K562 (cell line): ENCODE data around the gene ADAM15. TPM values are rescaled to one million over a fixed set of nuclear protein-coding genes. Genes with fewer than 3 reads are reported as not detected.
A peak's percentile ranks its signal among the peaks of the same experiment; 100 is the strongest.

ENCODE experiments used
- AFF4 ChIP-seq: sonication (generic); formaldehyde crosslinking; IDR thresholded peaks from 2 replicates; pipeline ENCODE4 v1.8.0; 2023; ENCODE audit warnings: mild to moderate bottlenecking, missing genetic modification reagents
- BRF1 ChIP-seq: IDR thresholded peaks from 3 replicates; pipeline ENCODE4 v1.6.1; 2011; ENCODE audit warnings: borderline replicate concordance, mild to moderate bottlenecking; ENCODE audit not compliant: insufficient read length; ENCODE audit errors: extremely low read depth
- DACH1 ChIP-seq: fragments of 450-650 bp; IDR thresholded peaks from 2 replicates; pipeline ENCODE4 v1.6.1; 2018; ENCODE audit not compliant: partially characterized antibody
- GATA2 ChIP-seq: sonication (generic); formaldehyde crosslinking; IDR thresholded peaks from 2 replicates; pipeline ENCODE4 v1.4.0; 2020; ENCODE audit warnings: mild to moderate bottlenecking, missing genetic modification reagents
- GTF2B ChIP-seq: IDR thresholded peaks from 2 replicates; pipeline ENCODE4 v1.6.1; 2011; ENCODE audit not compliant: insufficient read length; ENCODE audit errors: extremely low read depth
- GTF2E2 ChIP-seq: fragments of 200-800 bp; sonication (Bioruptor generic); IDR thresholded peaks from 2 replicates; pipeline ENCODE4 v1.6.1; 2016; ENCODE audit warnings: missing genetic modification characterization, missing compliant biosample characterization
- MAFK ChIP-seq: IDR thresholded peaks from 2 replicates; pipeline ENCODE4 v1.6.1; 2011; ENCODE audit warnings: low read length, improper control_type of control experiment
- NR4A1 ChIP-seq, 2 experiments: fragments of 250-450 bp in 1 of 2; fragments of 450-650 bp in 1 of 2; sonication (Bioruptor Pico) in 1 of 2; IDR thresholded peaks; 2 replicates each; pipeline versions ENCODE4 v1.4.0 to v1.6.1; 2016 to 2020; ENCODE audit warnings: mild to moderate bottlenecking in 2 of 2, missing compliant biosample characterization in 1 of 2, missing genetic modification characterization in 1 of 2, moderate library complexity in 1 of 2
- PURB ChIP-seq: sonication (generic); formaldehyde crosslinking; IDR thresholded peaks from 2 replicates; pipeline ENCODE4 v1.9.0; 2021; ENCODE audit warnings: low read depth, mild to moderate bottlenecking, missing genetic modification reagents
- RBM39 ChIP-seq: fragments of 200-400 bp; formaldehyde crosslinking; optimal IDR thresholded peaks from 2 replicates; pipeline ENCODE3; 2018; ENCODE audit warnings: low read depth, low read length
- SMARCE1 ChIP-seq: fragments of 450-650 bp; IDR thresholded peaks from 2 replicates; pipeline ENCODE4 v1.7.1; 2016; ENCODE audit warnings: mild to moderate bottlenecking
- TCFL5 ChIP-seq: fragments of 250-450 bp; sonication (Bioruptor Pico); conservative IDR thresholded peaks from 2 replicates; pipeline ENCODE4 v1.6.1; 2021; ENCODE audit warnings: mild to moderate bottlenecking, moderate library complexity, matching md5 sums
- ZBTB11 ChIP-seq, 3 experiments: fragments of 200-800 bp in 1 of 3; fragments of 250-450 bp in 1 of 3; fragments of 450-650 bp in 1 of 3; sonication (Bioruptor Pico) in 1 of 3; sonication (Bioruptor generic) in 1 of 3; formaldehyde crosslinking in 1 of 3; IDR thresholded peaks; 2 replicates each; pipeline versions ENCODE4 v1.6.1 to v1.8.0; 2016 to 2022; ENCODE audit warnings: mild to moderate bottlenecking in 2 of 3, missing genetic modification characterization in 2 of 3, missing compliant biosample characterization in 1 of 3, moderate library complexity in 1 of 3
- ZBTB5 ChIP-seq: fragments of 450-650 bp; IDR thresholded peaks from 2 replicates; pipeline ENCODE4 v1.6.1; 2017; ENCODE audit warnings: antibody characterized with exemption
- ZFP30 ChIP-seq: fragments of 250-450 bp; sonication (Bioruptor Pico); IDR thresholded peaks from 2 replicates; pipeline ENCODE4 v1.8.0; 2022; ENCODE audit warnings: moderate library complexity, mild to moderate bottlenecking, inconsistent platforms, borderline replicate concordance
- polyA plus RNA-seq, 8 experiments: library from polyadenylated mRNA; depleted of rRNA in 4 of 8; stranded (reverse) in 5 of 8; unstranded in 3 of 8; fragments of >200 nt; fragmentation: Nextera tagmentation in 2 of 8; fragmentation: Illumina TruSeq in 1 of 8; extraction: Ambion mirVana in 2 of 8; extraction: Trizol in 1 of 8; gene quantifications; 2 replicates each; pipeline versions ENCODE4 v1.2.1 to v1.2.3, GENCODE V29; 2011 to 2014; ENCODE audit warnings: inconsistent platforms in 1 of 8, missing spikeins in 1 of 8
- total RNA-seq, 7 experiments: library from RNA; depleted of rRNA in 6 of 7; stranded (reverse); fragments of >200 nt in 6 of 7; fragmentation: Illumina TruSeq in 2 of 7; extraction: Trizol in 2 of 7; gene quantifications; 2 replicates each; pipeline versions ENCODE4 v1.2.1 to v1.2.3, GENCODE V29; 2011 to 2021; ENCODE audit warnings: low replicate concordance in 1 of 7

Gene ADAM15
- total and polyA plus RNA-seq, 9 of the 15 experiments (the other 6 are each of a cell fraction or from before 2014, with no cell fraction given): 0.69 to 72.3 (median 32.8) TPM

- TF ChIP-seq GATA2 (CRISPR knock-in tag): no peak
- no peak; the same call in 1 of the 2 replicates for TF ChIP-seq SMARCE1
- TF ChIP-seq MAFK: no peak
- TF ChIP-seq PURB (CRISPR knock-in tag): no peak
- TF ChIP-seq RBM39: no peak
- TF ChIP-seq NR4A1 (CRISPR knock-in tag; IDR thresholded peaks at IDR 0.05): no peak
- 0 out of 2 replicates have a peak, but pooled peaks have one; percentile 15 for TF ChIP-seq NR4A1 (tag; IDR thresholded peaks at IDR 0.05)
- peak; percentile 25; the same call in 1 of the 2 replicates for TF ChIP-seq GTF2E2
- no peak for TF ChIP-seq ZBTB11 (CRISPR knock-in tag; IDR thresholded peaks at IDR 0.05)
- TF ChIP-seq AFF4 (CRISPR knock-in tag): peak; percentile 96
- TF ChIP-seq BRF1: no peak
- TF ChIP-seq TCFL5 (CRISPR knock-in tag): no peak
- no peak for TF ChIP-seq DACH1
- TF ChIP-seq ZFP30 (CRISPR knock-in tag): no peak
- TF ChIP-seq GTF2B: no peak
- TF ChIP-seq ZBTB5: no peak
These were observed 33.8 kb upstream of the ADAM15 start (continued) for GRCh38 chr1:155017041-155017945.
